AG09309 (cell line): ENCODE measurements around the gene CELSR1.

Source experiments
- DNase-seq: peaks from one replicate; pipeline ENCODE4 v3.0.0-alpha.2; 2010; ENCODE audit warnings: low read depth
- H3K4me3 ChIP-seq: 2 replicates; pipeline ENCODE4 v1.5.1; 2011; ENCODE audit warnings: mild to moderate bottlenecking, low read depth, low read length, moderate library complexity; ENCODE audit not compliant: control insufficient read depth
- TF ChIP-seq, protein P1 (sequence below): IDR thresholded peaks from 2 replicates; pipeline ENCODE4 v1.5.1; 2011; ENCODE audit warnings: mild to moderate bottlenecking, low read depth, low read length, inconsistent platforms; ENCODE audit not compliant: insufficient read depth, control insufficient read depth; ENCODE audit errors: missing control alignments

CELSR1 gene

GRCh38 chr22:46578251-46578823 is 40.9 kb upstream of the CELSR1 start:
- peak overlapping the region; percentile 80 for H3K4me3 ChIP-seq
- DNase-seq, result no peak
- TF ChIP-seq, protein P1, sequence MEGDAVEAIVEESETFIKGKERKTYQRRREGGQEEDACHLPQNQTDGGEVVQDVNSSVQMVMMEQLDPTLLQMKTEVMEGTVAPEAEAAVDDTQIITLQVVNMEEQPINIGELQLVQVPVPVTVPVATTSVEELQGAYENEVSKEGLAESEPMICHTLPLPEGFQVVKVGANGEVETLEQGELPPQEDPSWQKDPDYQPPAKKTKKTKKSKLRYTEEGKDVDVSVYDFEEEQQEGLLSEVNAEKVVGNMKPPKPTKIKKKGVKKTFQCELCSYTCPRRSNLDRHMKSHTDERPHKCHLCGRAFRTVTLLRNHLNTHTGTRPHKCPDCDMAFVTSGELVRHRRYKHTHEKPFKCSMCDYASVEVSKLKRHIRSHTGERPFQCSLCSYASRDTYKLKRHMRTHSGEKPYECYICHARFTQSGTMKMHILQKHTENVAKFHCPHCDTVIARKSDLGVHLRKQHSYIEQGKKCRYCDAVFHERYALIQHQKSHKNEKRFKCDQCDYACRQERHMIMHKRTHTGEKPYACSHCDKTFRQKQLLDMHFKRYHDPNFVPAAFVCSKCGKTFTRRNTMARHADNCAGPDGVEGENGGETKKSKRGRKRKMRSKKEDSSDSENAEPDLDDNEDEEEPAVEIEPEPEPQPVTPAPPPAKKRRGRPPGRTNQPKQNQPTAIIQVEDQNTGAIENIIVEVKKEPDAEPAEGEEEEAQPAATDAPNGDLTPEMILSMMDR, result no peak

GRCh38 chr22:46577368-46578249 is 40.2 kb upstream of the CELSR1 start:
- peak overlapping the region; percentile 80 for H3K4me3 ChIP-seq
- no peak for DNase-seq
- TF ChIP-seq, protein P1, result no peak

- peak overlapping the region; percentile 80 for H3K4me3 ChIP-seq
- DNase-seq, result no peak
- TF ChIP-seq, protein P1, result no peak
Observed at GRCh38 chr22:46576556-46577367, 39.3 kb upstream of the CELSR1 start.

DNA sequence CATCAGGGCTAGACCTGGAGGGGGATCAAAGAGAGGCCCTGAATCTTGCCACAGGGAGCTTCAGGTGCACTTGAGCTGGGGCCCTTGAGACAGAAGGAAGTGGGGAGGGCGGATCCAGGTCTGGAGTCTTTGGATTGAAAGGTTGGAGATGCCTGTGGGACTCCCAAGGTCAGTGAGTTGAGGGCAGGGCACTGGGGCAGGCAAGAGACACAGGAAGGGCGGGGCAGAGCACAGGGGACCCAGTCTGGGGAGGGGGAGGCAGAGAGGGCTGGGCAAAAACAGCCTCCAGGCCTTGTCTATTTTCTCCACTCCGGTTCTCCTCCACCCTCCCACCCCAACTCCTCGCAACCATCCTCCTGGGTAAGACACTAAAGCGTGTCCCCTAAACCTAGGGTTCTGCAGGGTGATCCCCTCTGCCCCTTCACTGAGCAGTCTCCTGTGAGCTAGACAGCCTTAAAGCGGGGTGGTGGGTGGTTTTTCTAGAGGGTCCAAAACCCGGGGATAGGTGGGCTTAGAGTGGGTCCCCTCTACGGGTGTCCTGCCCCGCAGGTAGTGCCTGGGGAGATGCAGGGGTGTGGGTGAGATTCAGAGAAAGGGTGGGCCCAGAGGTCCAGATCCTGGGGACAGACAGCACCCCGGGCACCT is 38.6 kb upstream of the CELSR1 start:
- DNase-seq, result no peak
- H3K4me3 ChIP-seq, result peak overlapping the region; percentile 35
- TF ChIP-seq, protein P1, result no peak

GRCh38 chr22:46574993-46575910 is 37.8 kb upstream of the CELSR1 start:
- TF ChIP-seq, protein P1, result no peak
- no peak overlapping the region for H3K4me3 ChIP-seq
- DNase-seq, result no peak
